Measurements from ENCODE around the gene CSF3R. TPM values are rescaled to one million over a fixed set of nuclear protein-coding genes. Genes with fewer than 3 reads are reported as not detected.

The CSF3R gene
- total RNA-seq, 1 donor from 2014 or later = 0.20 TPM

- Mint-ChIP-seq H3K36me3 (ENCODE audit: low read depth, unreplicated experiment) (no peaks in the 10 kb centered on the region), H3K4me1 (ENCODE audit: low read depth, unreplicated experiment) (peaks cover 10% of the 10 kb centered on the region), H3K4me3 (ENCODE audit: unreplicated experiment) (no peak overlapping the region), H3K27me3 (ENCODE audit: low read depth, unreplicated experiment) (peaks cover 29% of the 10 kb centered on the region), H3K27ac (ENCODE audit: unreplicated experiment) (no peak overlapping the region), H3K9me3 (ENCODE audit: unreplicated experiment) (no peaks in the 10 kb centered on the region)
- Histone ChIP-seq H3K4me2 (ENCODE audit: low read length) (no peak overlapping the region), H2AFZ (ENCODE audit: low read depth, low read length) (no peak overlapping the region), H3K27ac (ENCODE audit: low read depth, low read length) (no peak overlapping the region), H3K9me3 (ENCODE audit: insufficient read depth, low read depth, low read length) (no peaks in the 10 kb centered on the region), H3K4me1 (ENCODE audit: insufficient read depth, low read length) (no peaks in the 10 kb centered on the region), H3K36me3 (ENCODE audit: insufficient read depth, low read length) (no peaks in the 10 kb centered on the region), H4K20me1 (ENCODE audit: insufficient read depth, low read length) (no peaks in the 10 kb centered on the region), H3K9ac (ENCODE audit: low read length) (no peak overlapping the region), H3K27me3 (ENCODE audit: insufficient read depth, low read length) (peaks cover 19% of the 10 kb centered on the region), H3K4me3 (ENCODE audit: insufficient read depth, low read depth, low read length) (no peak overlapping the region), H3K79me2 (ENCODE audit: insufficient read depth, low read length) (no peaks in the 10 kb centered on the region)
- TF ChIP-seq CTCF (IDR thresholded peaks at IDR 0.05; ENCODE audit: insufficient read depth, low read depth, low read length) (no peak), EZH2 (IDR thresholded peaks at IDR 0.05; ENCODE audit: insufficient read depth, low read length) (no peak)
- DNase-seq (ENCODE audit: low read depth) (no peak), FAIRE-seq (no peak)
These were observed 666 bp downstream of the CSF3R start for GRCh38 chr1:36481771-36482723.

GRCh38 chr1:36481091-36481490, 1.6 kb downstream of the CSF3R start:
- Histone ChIP-seq H3K4me2 (ENCODE audit: low read length) (no peak overlapping the region), H3K4me1 (ENCODE audit: insufficient read depth, low read length) (no peaks in the 10 kb centered on the region), H3K9ac (ENCODE audit: low read length) (no peak overlapping the region), H2AFZ (ENCODE audit: low read depth, low read length) (no peak overlapping the region), H3K27me3 (ENCODE audit: insufficient read depth, low read length) (peaks cover 17% of the 10 kb centered on the region), H3K27ac (ENCODE audit: low read depth, low read length) (no peak overlapping the region), H3K9me3 (ENCODE audit: insufficient read depth, low read depth, low read length) (no peaks in the 10 kb centered on the region), H3K79me2 (ENCODE audit: insufficient read depth, low read length) (no peaks in the 10 kb centered on the region), H3K4me3 (ENCODE audit: insufficient read depth, low read depth, low read length) (no peak overlapping the region), H4K20me1 (ENCODE audit: insufficient read depth, low read length) (no peaks in the 10 kb centered on the region), H3K36me3 (ENCODE audit: insufficient read depth, low read length) (no peaks in the 10 kb centered on the region)
- Mint-ChIP-seq H3K9me3 (ENCODE audit: unreplicated experiment) (no peaks in the 10 kb centered on the region), H3K27me3 (ENCODE audit: low read depth, unreplicated experiment) (peaks cover 29% of the 10 kb centered on the region), H3K27ac (ENCODE audit: unreplicated experiment) (no peak overlapping the region), H3K4me1 (ENCODE audit: low read depth, unreplicated experiment) (peaks cover 10% of the 10 kb centered on the region), H3K4me3 (ENCODE audit: unreplicated experiment) (no peak overlapping the region), H3K36me3 (ENCODE audit: low read depth, unreplicated experiment) (no peaks in the 10 kb centered on the region)
- DNase-seq (ENCODE audit: low read depth) (no peak), FAIRE-seq (no peak)
- TF ChIP-seq CTCF (IDR thresholded peaks at IDR 0.05; ENCODE audit: insufficient read depth, low read depth, low read length) = no peak
- no peak for TF ChIP-seq EZH2 (IDR thresholded peaks at IDR 0.05; ENCODE audit: insufficient read depth, low read length)

- no peaks in the 10 kb centered on the region for H3K9me3 Mint-ChIP-seq (ENCODE audit: unreplicated experiment)
- no peaks in the 10 kb centered on the region for H3K4me1 ChIP-seq (ENCODE audit: insufficient read depth, low read length)
- H3K36me3 ChIP-seq (ENCODE audit: insufficient read depth, low read length) = no peaks in the 10 kb centered on the region
- DNase-seq (ENCODE audit: low read depth) (no peak), FAIRE-seq (no peak)
- no peak overlapping the region for H2AFZ ChIP-seq (ENCODE audit: low read depth, low read length)
- peaks cover 30% of the 10 kb centered on the region for H3K27me3 Mint-ChIP-seq (ENCODE audit: low read depth, unreplicated experiment)
- H3K27ac Mint-ChIP-seq (ENCODE audit: unreplicated experiment) = no peak overlapping the region
- H3K4me3 ChIP-seq (ENCODE audit: insufficient read depth, low read depth, low read length) = no peak overlapping the region
- H3K4me3 Mint-ChIP-seq (ENCODE audit: unreplicated experiment) = no peak overlapping the region
- no peak overlapping the region for H3K27ac ChIP-seq (ENCODE audit: low read depth, low read length)
- no peaks in the 10 kb centered on the region for H3K36me3 Mint-ChIP-seq (ENCODE audit: low read depth, unreplicated experiment)
- no peaks in the 10 kb centered on the region for H3K9me3 ChIP-seq (ENCODE audit: insufficient read depth, low read depth, low read length)
- H3K79me2 ChIP-seq (ENCODE audit: insufficient read depth, low read length) = no peaks in the 10 kb centered on the region
- peaks cover 15% of the 10 kb centered on the region for H3K27me3 ChIP-seq (ENCODE audit: insufficient read depth, low read length)
- no peak overlapping the region for H3K9ac ChIP-seq (ENCODE audit: low read length)
- TF ChIP-seq EZH2 (IDR thresholded peaks at IDR 0.05; ENCODE audit: insufficient read depth, low read length) (no peak), CTCF (IDR thresholded peaks at IDR 0.05; ENCODE audit: insufficient read depth, low read depth, low read length) (no peak)
- H4K20me1 ChIP-seq (ENCODE audit: insufficient read depth, low read length) = no peaks in the 10 kb centered on the region
- no peak overlapping the region for H3K4me2 ChIP-seq (ENCODE audit: low read length)
- peaks cover 10% of the 10 kb centered on the region for H3K4me1 Mint-ChIP-seq (ENCODE audit: low read depth, unreplicated experiment)
These were observed 2.6 kb downstream of the CSF3R start for GRCh38 chr1:36480161-36480560.

Measured in astrocyte (in vitro differentiated cells and primary cell).